ENCODE data around the gene LDLRAD4.

Gene LDLRAD4

DNA sequence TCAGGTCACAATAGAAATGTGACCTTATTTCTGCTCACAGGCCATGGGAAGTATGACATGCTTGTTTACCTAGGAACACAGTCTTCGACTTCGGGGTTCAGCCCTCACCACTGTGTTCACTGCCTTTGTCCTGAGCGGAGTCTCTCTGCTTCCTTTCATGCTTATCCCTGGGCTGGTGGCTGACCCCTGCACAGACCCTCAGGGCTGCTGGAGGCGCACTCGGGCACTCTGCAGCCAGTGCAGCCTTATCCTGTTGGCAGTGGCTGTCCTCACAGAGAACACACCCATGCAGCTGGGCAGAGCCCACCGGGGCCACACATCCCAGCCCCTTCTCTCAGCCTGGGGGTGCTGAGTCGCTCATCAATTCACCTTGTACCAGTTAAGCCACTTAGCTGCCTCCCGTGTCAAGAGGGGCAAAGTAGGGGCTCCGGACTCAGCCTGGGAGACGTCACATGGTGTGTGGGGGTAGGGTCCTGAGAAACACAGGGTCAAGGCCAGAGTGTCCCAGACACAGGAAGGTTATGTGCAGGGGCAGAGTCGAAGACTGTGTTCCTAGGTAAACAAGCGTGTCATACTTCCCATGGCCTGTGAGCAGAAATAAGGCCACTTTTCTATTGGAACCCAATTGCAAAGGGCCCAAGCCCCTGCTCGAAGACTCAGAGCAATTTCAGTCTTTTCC lies 400.3 kb downstream of the LDLRAD4 start:
- no peak overlapping the region for H3K4me2 ChIP-seq (ENCODE audit: low read length, poor library complexity, severe bottlenecking)
- H3K18ac ChIP-seq (ENCODE audit: low read depth in 1 of 2, low read length in 2 of 2) = no peak overlapping the region
- H3K9me3 ChIP-seq (ENCODE audit: control insufficient read depth, low read length) = no peaks in the 10 kb centered on the region
- WGBS = 84% methylated on average over 12 of the region's 13 CpGs
- no peak overlapping the region for H3K9ac ChIP-seq (ENCODE audit: low read length)
- H3K36me3 ChIP-seq (ENCODE audit: control insufficient read depth in 1 of 2, insufficient read depth in 2 of 2, low read depth in 1 of 2, low read length in 2 of 2) = no peaks in the 10 kb centered on the region
- H2AFZ ChIP-seq (ENCODE audit: low read depth, low read length) = no peak overlapping the region
- no peak overlapping the region for H4K8ac ChIP-seq (ENCODE audit: low read length)
- no peaks in the 10 kb centered on the region for H3K4me1 ChIP-seq (ENCODE audit: control insufficient read depth, insufficient read depth, low read depth, low read length)
- H3K23ac ChIP-seq (ENCODE audit: low read length in 2 of 2) = no peak overlapping the region
- H2BK15ac ChIP-seq (ENCODE audit: low read depth, poor library complexity, severe bottlenecking) = no peak overlapping the region
- no peak for DNase-seq
- H3K4ac ChIP-seq (ENCODE audit: low read depth in 1 of 2, low read length in 2 of 2) = no peak overlapping the region
- H2AK5ac ChIP-seq (ENCODE audit: low read length, severe bottlenecking) = no peak overlapping the region
- no peak overlapping the region for H3K14ac ChIP-seq (ENCODE audit: low read length in 2 of 2)
- peaks cover 4 to 27% of the 10 kb centered on the region in 2 experiments for H3K27me3 ChIP-seq (ENCODE audit: control insufficient read depth in 1 of 2, insufficient read depth in 1 of 2, low read length in 2 of 2)
- H2BK120ac ChIP-seq (ENCODE audit: low read depth, low read length) = no peak overlapping the region
- no peak overlapping the region for H3K4me3 ChIP-seq (ENCODE audit: insufficient read depth in 1 of 2, low read depth in 1 of 2, low read length in 2 of 2)
- no peak overlapping the region for H2BK12ac ChIP-seq (ENCODE audit: low read length in 2 of 2)
- H3K27ac ChIP-seq (ENCODE audit: low read length, poor library complexity, severe bottlenecking) = no peak overlapping the region
- no peak overlapping the region for H2BK5ac ChIP-seq (ENCODE audit: low read depth, low read length, poor library complexity, severe bottlenecking)
- H4K91ac ChIP-seq (ENCODE audit: low read length) = no peak overlapping the region
- H3K79me1 ChIP-seq (replicated peaks; ENCODE audit: low read length, poor library complexity, severe bottlenecking) = no peaks in the 10 kb centered on the region

DNA sequence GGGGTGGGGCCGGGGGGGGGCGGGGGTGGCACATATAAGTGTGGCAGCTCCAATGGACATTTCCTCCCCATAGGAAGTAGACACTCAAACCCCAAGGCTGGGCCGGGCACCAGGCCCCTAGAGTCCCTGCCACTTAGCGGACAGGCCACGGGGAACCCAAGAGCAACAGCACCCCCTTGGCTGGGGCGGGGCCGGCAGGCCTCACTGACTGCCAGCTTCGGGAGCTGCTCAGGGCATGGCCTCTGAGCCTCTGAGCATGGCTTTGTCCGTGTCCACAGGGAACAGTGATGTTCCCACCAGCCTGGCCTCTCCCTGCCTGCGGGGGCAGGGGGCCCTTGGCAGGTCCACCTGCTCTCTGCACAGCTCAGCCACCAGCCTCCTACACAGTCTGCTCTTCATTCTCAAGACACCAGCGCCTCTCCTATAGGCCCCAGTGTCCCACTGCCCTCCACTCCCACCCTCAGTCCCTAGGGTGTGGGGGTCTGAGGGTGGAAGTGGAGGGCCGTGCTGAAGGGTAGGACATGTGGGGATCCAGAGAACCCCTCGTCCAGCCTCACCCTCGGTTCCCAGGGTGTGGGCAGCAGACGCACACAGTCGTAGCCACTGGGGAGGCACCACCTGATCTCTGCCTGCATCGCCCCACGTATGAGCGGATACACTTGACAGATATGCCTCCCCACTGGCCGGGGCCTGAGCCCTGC lies 401.1 kb downstream of the LDLRAD4 start:
- no peak overlapping the region for H4K8ac ChIP-seq (ENCODE audit: low read length)
- no peaks in the 10 kb centered on the region for H3K9me3 ChIP-seq (ENCODE audit: control insufficient read depth, low read length)
- H3K9ac ChIP-seq (ENCODE audit: low read length) = no peak overlapping the region
- peak overlapping the region; percentile 20 for H4K91ac ChIP-seq (ENCODE audit: low read length)
- H3K14ac ChIP-seq (ENCODE audit: low read length in 2 of 2) = peak overlapping the region in 1 of 2 experiments; percentile 30
- H2BK5ac ChIP-seq (ENCODE audit: low read depth, low read length, poor library complexity, severe bottlenecking) = no peak overlapping the region
- no peak overlapping the region for H2BK15ac ChIP-seq (ENCODE audit: low read depth, poor library complexity, severe bottlenecking)
- no peak overlapping the region for H3K4ac ChIP-seq (ENCODE audit: low read depth in 1 of 2, low read length in 2 of 2)
- no peaks in the 10 kb centered on the region for H3K36me3 ChIP-seq (ENCODE audit: control insufficient read depth in 1 of 2, insufficient read depth in 2 of 2, low read depth in 1 of 2, low read length in 2 of 2)
- H2AFZ ChIP-seq (ENCODE audit: low read depth, low read length) = no peak overlapping the region
- no peak overlapping the region for H2BK12ac ChIP-seq (ENCODE audit: low read length in 2 of 2)
- H3K79me1 ChIP-seq (replicated peaks; ENCODE audit: low read length, poor library complexity, severe bottlenecking) = no peaks in the 10 kb centered on the region
- H3K4me3 ChIP-seq (ENCODE audit: insufficient read depth in 1 of 2, low read depth in 1 of 2, low read length in 2 of 2) = no peak overlapping the region
- no peak overlapping the region for H3K18ac ChIP-seq (ENCODE audit: low read depth in 1 of 2, low read length in 2 of 2)
- no peaks in the 10 kb centered on the region for H3K4me1 ChIP-seq (ENCODE audit: control insufficient read depth, insufficient read depth, low read depth, low read length)
- H3K27me3 ChIP-seq (ENCODE audit: control insufficient read depth in 1 of 2, insufficient read depth in 1 of 2, low read length in 2 of 2) = peaks cover 8 to 28% of the 10 kb centered on the region in 2 experiments
- DNase-seq = no peak
- no peak overlapping the region for H3K23ac ChIP-seq (ENCODE audit: low read length in 2 of 2)
- H2BK120ac ChIP-seq (ENCODE audit: low read depth, low read length) = no peak overlapping the region
- no peak overlapping the region for H2AK5ac ChIP-seq (ENCODE audit: low read length, severe bottlenecking)
- H3K4me2 ChIP-seq (ENCODE audit: low read length, poor library complexity, severe bottlenecking) = no peak overlapping the region
- no peak overlapping the region for H3K27ac ChIP-seq (ENCODE audit: low read length, poor library complexity, severe bottlenecking)
- 88% methylated on average over 16 of the region's 20 CpGs for WGBS

DNA sequence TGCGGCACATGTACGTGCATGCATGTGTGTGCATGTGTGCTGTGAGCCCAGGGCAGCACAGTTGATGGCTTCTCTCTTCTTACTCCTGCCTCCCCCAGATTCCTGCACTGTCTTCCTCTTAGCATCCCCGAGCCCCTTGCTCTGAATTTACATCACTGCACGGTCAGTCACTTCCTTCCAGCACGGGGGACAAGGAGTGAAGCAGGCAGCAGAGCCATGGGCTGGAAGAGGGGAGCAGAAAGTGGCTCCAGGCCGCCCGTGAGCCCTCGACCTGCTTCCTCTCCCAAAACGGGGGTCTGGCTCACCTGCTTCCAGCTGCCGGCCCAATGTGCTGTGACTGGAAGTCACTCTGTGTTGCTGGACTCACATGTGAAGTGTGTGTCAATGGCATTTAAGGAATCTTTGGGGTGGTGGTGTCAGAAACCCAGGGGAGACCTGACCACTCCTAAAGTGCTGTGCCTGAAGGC lies 401.7 kb downstream of the LDLRAD4 start:
- Histone ChIP-seq H3K4ac (ENCODE audit: low read depth in 1 of 2, low read length in 2 of 2) (no peak overlapping the region), H3K4me2 (ENCODE audit: low read length, poor library complexity, severe bottlenecking) (no peak overlapping the region), H3K79me1 (replicated peaks; ENCODE audit: low read length, poor library complexity, severe bottlenecking) (no peaks in the 10 kb centered on the region), H3K23ac (ENCODE audit: low read length in 2 of 2) (no peak overlapping the region), H2BK15ac (ENCODE audit: low read depth, poor library complexity, severe bottlenecking) (no peak overlapping the region), H3K27ac (ENCODE audit: low read length, poor library complexity, severe bottlenecking) (no peak overlapping the region), H2BK12ac (ENCODE audit: low read length in 2 of 2) (no peak overlapping the region), H2BK5ac (ENCODE audit: low read depth, low read length, poor library complexity, severe bottlenecking) (no peak overlapping the region), H2AFZ (ENCODE audit: low read depth, low read length) (no peak overlapping the region), H3K18ac (ENCODE audit: low read depth in 1 of 2, low read length in 2 of 2) (no peak overlapping the region), H2BK120ac (ENCODE audit: low read depth, low read length) (no peak overlapping the region), H3K14ac (ENCODE audit: low read length in 2 of 2) (no peak overlapping the region), H3K27me3 (ENCODE audit: control insufficient read depth in 1 of 2, insufficient read depth in 1 of 2, low read length in 2 of 2) (peaks cover 11 to 22% of the 10 kb centered on the region in 2 experiments), H3K36me3 (ENCODE audit: control insufficient read depth in 1 of 2, insufficient read depth in 2 of 2, low read depth in 1 of 2, low read length in 2 of 2) (no peaks in the 10 kb centered on the region), H4K91ac (ENCODE audit: low read length) (peak overlapping the region; percentile 20), H3K4me3 (ENCODE audit: insufficient read depth in 1 of 2, low read depth in 1 of 2, low read length in 2 of 2) (no peak overlapping the region), H3K9ac (ENCODE audit: low read length) (no peak overlapping the region), H3K9me3 (ENCODE audit: control insufficient read depth, low read length) (no peaks in the 10 kb centered on the region), H4K8ac (ENCODE audit: low read length) (no peak overlapping the region), H3K4me1 (ENCODE audit: control insufficient read depth, insufficient read depth, low read depth, low read length) (no peaks in the 10 kb centered on the region), H2AK5ac (ENCODE audit: low read length, severe bottlenecking) (no peak overlapping the region)
- WGBS = 86% methylated on average over 9 of the region's 10 CpGs
- DNase-seq = no peak

DNA sequence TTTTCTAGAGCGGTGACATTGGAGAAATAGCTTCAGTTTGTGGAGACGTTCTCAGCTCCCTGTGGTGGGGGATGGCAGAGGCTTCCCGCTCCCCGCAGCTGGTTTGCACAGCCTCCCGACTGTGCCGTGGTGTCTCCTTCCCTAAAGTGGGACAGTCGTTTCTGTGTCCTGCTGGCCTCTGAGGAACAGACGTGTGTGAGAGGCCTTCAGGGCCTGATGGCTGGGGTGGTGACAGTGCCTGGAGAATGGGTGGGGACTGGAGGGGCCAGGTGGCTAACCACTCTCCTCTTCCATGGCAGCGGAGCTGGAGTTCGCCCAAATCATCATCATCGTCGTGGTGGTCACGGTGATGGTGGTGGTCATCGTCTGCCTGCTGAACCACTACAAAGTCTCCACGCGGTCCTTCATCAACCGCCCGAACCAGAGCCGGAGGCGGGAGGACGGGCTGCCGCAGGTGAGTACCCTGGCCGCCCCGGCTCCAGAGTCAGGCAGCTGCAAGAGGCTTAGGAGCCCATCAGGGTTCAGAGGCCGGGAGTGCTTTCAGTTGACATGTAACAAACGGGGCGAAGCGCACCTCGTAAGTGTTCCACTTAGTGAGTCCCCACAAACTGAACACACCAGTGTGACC lies 402.4 kb downstream of the LDLRAD4 start:
- H2BK120ac ChIP-seq (ENCODE audit: low read depth, low read length) = no peak overlapping the region
- no peak overlapping the region for H2BK15ac ChIP-seq (ENCODE audit: low read depth, poor library complexity, severe bottlenecking)
- H4K91ac ChIP-seq (ENCODE audit: low read length) = no peak overlapping the region
- H2AK5ac ChIP-seq (ENCODE audit: low read length, severe bottlenecking) = no peak overlapping the region
- H3K14ac ChIP-seq (ENCODE audit: low read length in 2 of 2) = no peak overlapping the region
- H2BK5ac ChIP-seq (ENCODE audit: low read depth, low read length, poor library complexity, severe bottlenecking) = no peak overlapping the region
- H3K4me1 ChIP-seq (ENCODE audit: control insufficient read depth, insufficient read depth, low read depth, low read length) = no peaks in the 10 kb centered on the region
- no peaks in the 10 kb centered on the region for H3K79me1 ChIP-seq (replicated peaks; ENCODE audit: low read length, poor library complexity, severe bottlenecking)
- no peak overlapping the region for H4K8ac ChIP-seq (ENCODE audit: low read length)
- H3K4me3 ChIP-seq (ENCODE audit: insufficient read depth in 1 of 2, low read depth in 1 of 2, low read length in 2 of 2) = no peak overlapping the region
- DNase-seq = no peak
- no peak overlapping the region for H3K4me2 ChIP-seq (ENCODE audit: low read length, poor library complexity, severe bottlenecking)
- no peak overlapping the region for H3K9ac ChIP-seq (ENCODE audit: low read length)
- H3K18ac ChIP-seq (ENCODE audit: low read depth in 1 of 2, low read length in 2 of 2) = no peak overlapping the region
- peaks cover 11 to 22% of the 10 kb centered on the region in 2 experiments for H3K27me3 ChIP-seq (ENCODE audit: control insufficient read depth in 1 of 2, insufficient read depth in 1 of 2, low read length in 2 of 2)
- no peak overlapping the region for H3K23ac ChIP-seq (ENCODE audit: low read length in 2 of 2)
- WGBS = 92% methylated on average over 29 of the region's 29 CpGs
- no peak overlapping the region for H3K27ac ChIP-seq (ENCODE audit: low read length, poor library complexity, severe bottlenecking)
- no peak overlapping the region for H2BK12ac ChIP-seq (ENCODE audit: low read length in 2 of 2)
- no peak overlapping the region for H2AFZ ChIP-seq (ENCODE audit: low read depth, low read length)
- no peaks in the 10 kb centered on the region for H3K36me3 ChIP-seq (ENCODE audit: control insufficient read depth in 1 of 2, insufficient read depth in 2 of 2, low read depth in 1 of 2, low read length in 2 of 2)
- H3K9me3 ChIP-seq (ENCODE audit: control insufficient read depth, low read length) = no peaks in the 10 kb centered on the region
- H3K4ac ChIP-seq (ENCODE audit: low read depth in 1 of 2, low read length in 2 of 2) = no peak overlapping the region

All from mesenchymal stem cell (in vitro differentiated cells and primary cell).